ENCODE measurements around the gene CPXM1. TPM values are rescaled to one million over a fixed set of nuclear protein-coding genes. Genes with fewer than 3 reads are reported as not detected.

CPXM1 gene
- total RNA-seq, 1 donor from 2014 or later, result 155 TPM

- no peak for DNase-seq (ENCODE audit: low spot score in 2 of 2, unreplicated experiment in 2 of 2)
- Mint-ChIP-seq H3K4me3 (no peak overlapping the region), H3K27ac (no peak overlapping the region), H3K4me1 (no peaks in the 10 kb centered on the region), H3K36me3 (peaks cover 15% of the 10 kb centered on the region), H3K27me3 (ENCODE audit: low read depth) (peaks cover 21% of the 10 kb centered on the region), H3K9me3 (peaks cover 4% of the 10 kb centered on the region)
- TF ChIP-seq CTCF (IDR thresholded peaks at IDR 0.05; ENCODE audit: unreplicated experiment), result no peak
These were observed 7.0 kb downstream of the CPXM1 start for GRCh38 chr20:2793471-2793870.

- peaks cover 64% of the 10 kb centered on the region for H3K27me3 Mint-ChIP-seq (ENCODE audit: low read depth)
- H3K9me3 Mint-ChIP-seq, result peaks cover 4% of the 10 kb centered on the region
- no peaks in the 10 kb centered on the region for H3K36me3 Mint-ChIP-seq
- no peak overlapping the region for H3K27ac Mint-ChIP-seq
- no peak for TF ChIP-seq CTCF (IDR thresholded peaks at IDR 0.05; ENCODE audit: unreplicated experiment)
- DNase-seq (ENCODE audit: low spot score in 2 of 2, unreplicated experiment in 2 of 2), result no peak
- H3K4me1 Mint-ChIP-seq, result no peaks in the 10 kb centered on the region
- no peak overlapping the region for H3K4me3 Mint-ChIP-seq
These were observed 16.4 kb downstream of the CPXM1 start for GRCh38 chr20:2783908-2784566.

- TF ChIP-seq CTCF (IDR thresholded peaks at IDR 0.05; ENCODE audit: unreplicated experiment), result no peak
- Mint-ChIP-seq H3K4me1 (no peaks in the 10 kb centered on the region), H3K36me3 (no peaks in the 10 kb centered on the region), H3K4me3 (no peak overlapping the region), H3K9me3 (peaks cover 4% of the 10 kb centered on the region), H3K27me3 (ENCODE audit: low read depth) (peaks cover 60% of the 10 kb centered on the region), H3K27ac (no peak overlapping the region)
- no peak for DNase-seq (ENCODE audit: low spot score in 2 of 2, unreplicated experiment in 2 of 2)
These were observed 19.5 kb downstream of the CPXM1 start for GRCh38 chr20:2780948-2781347.

GRCh38 chr20:2778602-2779321 lies 21.7 kb downstream of the CPXM1 start:
- Mint-ChIP-seq H3K4me3 (no peak overlapping the region), H3K27me3 (ENCODE audit: low read depth) (peaks cover 45% of the 10 kb centered on the region), H3K4me1 (no peaks in the 10 kb centered on the region)

GRCh38 chr20:2775139-2775538 lies 25.3 kb downstream of the CPXM1 start:
- Mint-ChIP-seq H3K36me3 (no peaks in the 10 kb centered on the region), H3K9me3 (peaks cover 8% of the 10 kb centered on the region), H3K27me3 (ENCODE audit: low read depth) (peaks cover 23% of the 10 kb centered on the region), H3K27ac (no peak overlapping the region), H3K4me1 (no peaks in the 10 kb centered on the region), H3K4me3 (no peak overlapping the region)
- no peak for DNase-seq (ENCODE audit: low spot score in 2 of 2, unreplicated experiment in 2 of 2)
- no peak for TF ChIP-seq CTCF (IDR thresholded peaks at IDR 0.05; ENCODE audit: unreplicated experiment)

More at GRCh38 chr20:2778602-2779321, 21.7 kb downstream of the CPXM1 start:
- TF ChIP-seq CTCF (IDR thresholded peaks at IDR 0.05; ENCODE audit: unreplicated experiment), result no peak
- no peak for DNase-seq (ENCODE audit: low spot score in 2 of 2, unreplicated experiment in 2 of 2)
- no peaks in the 10 kb centered on the region for H3K36me3 Mint-ChIP-seq
- H3K9me3 Mint-ChIP-seq, result peaks cover 8% of the 10 kb centered on the region
- H3K27ac Mint-ChIP-seq, result no peak overlapping the region

Data from mesothelial cell of epicardium (in vitro differentiated cells).